Activated naive CD8-positive, alpha-beta T cell treated with anti-CD3 and anti-CD28 coated beads, Interleukin-2, amount 10 ng/mL, durations not matched to agents 7 days and 5 days (primary cell): ENCODE data around the gene PTGDR. TPM values are rescaled to one million over a fixed set of nuclear protein-coding genes. Genes with fewer than 3 reads are reported as not detected.

Experiments
- ATAC-seq: fragments of 150-1000 bp; cut with Tn5 transposase; one replicate; pipeline ENCODE4 v1.10.0; 2021; ENCODE audit warnings: low read depth, moderate library complexity
- POLR2A ChIA-PET: fragments of 350-600 bp; sonication (Branson Sonifier 250); formaldehyde crosslinking; loops from one replicate; lab custom pipeline; 2021; ENCODE audit warnings: antibody characterized with exemption; lab: Charles Lee
- DNase-seq: peaks from one replicate; pipeline ENCODE4 v3.0.0; 2021
- H3K27ac Mint-ChIP-seq: one replicate; pipeline ENCODE4 v1.8.0; 2022; ENCODE audit warnings: mild to moderate bottlenecking, mixed read lengths
- H3K27me3 Mint-ChIP-seq: one replicate; pipeline ENCODE4 v1.8.0; 2022; ENCODE audit warnings: mild to moderate bottlenecking, moderate library complexity, mixed read lengths
- H3K36me3 Mint-ChIP-seq: one replicate; pipeline ENCODE4 v1.8.0; 2021; ENCODE audit warnings: mild to moderate bottlenecking, mixed read lengths
- H3K4me1 Mint-ChIP-seq: one replicate; pipeline ENCODE4 v1.8.0; 2021; ENCODE audit warnings: mixed read lengths
- H3K4me3 Mint-ChIP-seq: one replicate; pipeline ENCODE4 v1.8.0; 2022; ENCODE audit warnings: mild to moderate bottlenecking, moderate library complexity, mixed read lengths
- H3K9me3 Mint-ChIP-seq: one replicate; pipeline ENCODE4 v1.8.0; 2021; ENCODE audit warnings: mixed read lengths
- total RNA-seq, 2 experiments: library from RNA; stranded (reverse); gene quantifications; one replicate each; pipeline ENCODE4 v1.2.3, GENCODE V29; 2021

PTGDR gene
- 1 to 10 TPM; 2.6 to 3.1 TPM for total RNA-seq

- POLR2A ChIA-PET = interaction anchor here (1.2 to 1.6 kb wide), 2 partner anchors 19 to 84 kb away, joined by 4 to 5 read pairs; no protein-coding TSS in a partner anchor
- Mint-ChIP-seq H3K4me1 (peaks cover 39% of the 10 kb centered on the region), H3K36me3 (peaks cover 11% of the 10 kb centered on the region), H3K27ac (peak within 1 kb of the TSS; percentile 30), H3K27me3 (peaks cover 53% of the 10 kb centered on the region), H3K9me3 (no peaks in the 10 kb centered on the region), H3K4me3 (peak within 1 kb of the TSS; percentile 90)
- peak; percentile 61 for DNase-seq
- ATAC-seq = peak; percentile 32
Measured at GRCh38 chr14:52267501-52268278, at the start of gene PTGDR. Gene PTGDR, plus strand, starts transcription at chr14:52267698. Its CDS starts 117 bp downstream, at chr14:52267815.

GRCh38 chr14:52219488-52220084, 47.9 kb upstream of the PTGDR start:
- peaks cover 7% of the 10 kb centered on the region for H3K27me3 Mint-ChIP-seq
- POLR2A ChIA-PET = no interaction called here
- peaks cover 4% of the 10 kb centered on the region for H3K36me3 Mint-ChIP-seq
- peaks cover 2% of the 10 kb centered on the region for H3K9me3 Mint-ChIP-seq
- ATAC-seq (no peak), DNase-seq (no peak)
- peaks cover 7% of the 10 kb centered on the region for H3K4me1 Mint-ChIP-seq
- no peak overlapping the region for H3K4me3 Mint-ChIP-seq
- no peak overlapping the region for H3K27ac Mint-ChIP-seq

- ATAC-seq (no peak), DNase-seq (peak; percentile 42)
- Mint-ChIP-seq H3K27ac (peak overlapping the region; percentile 96), H3K4me1 (peaks cover 7% of the 10 kb centered on the region), H3K9me3 (no peaks in the 10 kb centered on the region), H3K4me3 (peak overlapping the region; percentile 90), H3K27me3 (no peaks in the 10 kb centered on the region), H3K36me3 (peaks cover 4% of the 10 kb centered on the region)
- POLR2A ChIA-PET = interaction anchor here (0.9 to 1.3 kb wide), 4 partner anchors 44 to 360 kb away, joined by 3 to 7 read pairs (median 3); partner anchors contain the start of genes GNG2 and PTGER2
Measured at GRCh38 chr14:52220924-52221811, 46.3 kb upstream of the PTGDR start.

GRCh38 chr14:52222901-52223300, 44.6 kb upstream of the PTGDR start:
- ATAC-seq (no peak), DNase-seq (no peak)
- Mint-ChIP-seq H3K27me3 (no peaks in the 10 kb centered on the region), H3K9me3 (no peaks in the 10 kb centered on the region), H3K36me3 (peaks cover 4% of the 10 kb centered on the region), H3K27ac (no peak overlapping the region), H3K4me3 (no peak overlapping the region), H3K4me1 (peaks cover 7% of the 10 kb centered on the region)
- POLR2A ChIA-PET = no interaction called here

GRCh38 chr14:52227619-52228222, 39.8 kb upstream of the PTGDR start:
- no peaks in the 10 kb centered on the region for H3K27me3 Mint-ChIP-seq
- no peak overlapping the region for H3K4me3 Mint-ChIP-seq
- DNase-seq = no peak
- no peak overlapping the region for H3K27ac Mint-ChIP-seq
- peaks cover 3% of the 10 kb centered on the region for H3K36me3 Mint-ChIP-seq
- ATAC-seq = no peak
- POLR2A ChIA-PET = no interaction called here
- peaks cover 1% of the 10 kb centered on the region for H3K9me3 Mint-ChIP-seq
- H3K4me1 Mint-ChIP-seq = peaks cover 6% of the 10 kb centered on the region

GRCh38 chr14:52233693-52234092, 33.8 kb upstream of the PTGDR start:
- POLR2A ChIA-PET = no interaction called here
- ATAC-seq = no peak
- peaks cover 2% of the 10 kb centered on the region for H3K36me3 Mint-ChIP-seq

GRCh38 chr14:52235434-52235833, 32.1 kb upstream of the PTGDR start:
- ATAC-seq = no peak
- Mint-ChIP-seq H3K4me1 (peaks cover 6% of the 10 kb centered on the region), H3K27ac (no peak overlapping the region), H3K9me3 (no peaks in the 10 kb centered on the region), H3K36me3 (peaks cover 2% of the 10 kb centered on the region), H3K27me3 (peaks cover 10% of the 10 kb centered on the region), H3K4me3 (no peak overlapping the region)
- DNase-seq = no peak
- POLR2A ChIA-PET = no interaction called here

More at GRCh38 chr14:52233693-52234092, 33.8 kb upstream of the PTGDR start:
- Mint-ChIP-seq H3K9me3 (peaks cover 1% of the 10 kb centered on the region), H3K27me3 (peaks cover 10% of the 10 kb centered on the region), H3K27ac (no peak overlapping the region), H3K4me3 (no peak overlapping the region), H3K4me1 (peaks cover 6% of the 10 kb centered on the region)
- DNase-seq = no peak

- Mint-ChIP-seq H3K27me3 (peaks cover 10% of the 10 kb centered on the region), H3K36me3 (peaks cover 2% of the 10 kb centered on the region), H3K4me1 (peaks cover 11% of the 10 kb centered on the region), H3K4me3 (no peak overlapping the region), H3K9me3 (no peaks in the 10 kb centered on the region), H3K27ac (no peak overlapping the region)
- POLR2A ChIA-PET = no interaction called here
- DNase-seq (no peak), ATAC-seq (no peak)
Measured at GRCh38 chr14:52235866-52236510, 31.5 kb upstream of the PTGDR start.

GRCh38 chr14:52238682-52239081, 28.8 kb upstream of the PTGDR start:
- Mint-ChIP-seq H3K4me3 (no peak overlapping the region), H3K36me3 (peaks cover 2% of the 10 kb centered on the region), H3K27ac (no peak overlapping the region), H3K4me1 (peaks cover 11% of the 10 kb centered on the region), H3K9me3 (peaks cover 2% of the 10 kb centered on the region), H3K27me3 (peaks cover 14% of the 10 kb centered on the region)
- ATAC-seq (no peak), DNase-seq (no peak)
- POLR2A ChIA-PET = no interaction called here

GRCh38 chr14:52240623-52241022, 26.9 kb upstream of the PTGDR start:
- peaks cover 5% of the 10 kb centered on the region for H3K9me3 Mint-ChIP-seq
- POLR2A ChIA-PET = interaction anchor here (0.7 kb wide), 1 partner anchor 22 kb away, joined by 3 read pairs; no protein-coding TSS in a partner anchor

GRCh38 chr14:52241087-52241793, 26.3 kb upstream of the PTGDR start:
- no peak for ATAC-seq
- Mint-ChIP-seq H3K9me3 (peaks cover 6% of the 10 kb centered on the region), H3K36me3 (peaks cover 4% of the 10 kb centered on the region), H3K4me3 (no peak overlapping the region), H3K27ac (no peak overlapping the region), H3K27me3 (peaks cover 4% of the 10 kb centered on the region), H3K4me1 (peaks cover 11% of the 10 kb centered on the region)
- POLR2A ChIA-PET = no interaction called here
- no peak for DNase-seq

More at GRCh38 chr14:52240623-52241022, 26.9 kb upstream of the PTGDR start:
- Mint-ChIP-seq H3K4me3 (no peak overlapping the region), H3K27me3 (peaks cover 8% of the 10 kb centered on the region), H3K4me1 (peaks cover 11% of the 10 kb centered on the region), H3K36me3 (peaks cover 4% of the 10 kb centered on the region), H3K27ac (no peak overlapping the region)
- ATAC-seq = no peak
- no peak for DNase-seq

GRCh38 chr14:52244328-52244727, 23.2 kb upstream of the PTGDR start:
- peaks cover 16% of the 10 kb centered on the region for H3K36me3 Mint-ChIP-seq
- H3K27ac Mint-ChIP-seq = no peak overlapping the region
- POLR2A ChIA-PET = no interaction called here
- no peak for ATAC-seq
- peaks cover 4% of the 10 kb centered on the region for H3K27me3 Mint-ChIP-seq
- peaks cover 22% of the 10 kb centered on the region for H3K4me1 Mint-ChIP-seq
- H3K9me3 Mint-ChIP-seq = peaks cover 13% of the 10 kb centered on the region
- DNase-seq = no peak
- no peak overlapping the region for H3K4me3 Mint-ChIP-seq
